Esophagus muscularis mucosa (tissue), 4 donors: ENCODE measurements around the gene SLC40A1.

ENCODE experiments used
- CTCF ChIP-seq, 3 experiments: fragments of 200-600 bp in 2 of 3; fragments of 450-650 bp in 1 of 3; sonication (generic) in 2 of 3; IDR thresholded peaks; one replicate each; pipeline ENCODE4 v1.5.1; 2017 to 2019; ENCODE audit warnings: antibody characterized with exemption in 3 of 3, mild to moderate bottlenecking in 2 of 3, moderate library complexity in 1 of 3
- EP300 ChIP-seq: sonication (generic); formaldehyde crosslinking; IDR thresholded peaks from one replicate; pipeline ENCODE4 v1.6.1; 2017; ENCODE audit warnings: antibody characterized with exemption
- POLR2AphosphoS5 ChIP-seq, 2 donors: sonication (generic); formaldehyde crosslinking; IDR thresholded peaks; one replicate each; pipeline ENCODE4 v1.6.1; 2017; ENCODE audit warnings: antibody characterized with exemption in 2 of 2

- TF ChIP-seq POLR2AphosphoS5 (IDR thresholded peaks at IDR 0.05) (no peak), CTCF (IDR thresholded peaks at IDR 0.05) (no peak), EP300 (no peak)
Observed at GRCh38 chr2:189533288-189534035, 47.1 kb downstream of the SLC40A1 start.
